Measurements from ENCODE around the gene CWC15. TPM values are rescaled to one million over a fixed set of nuclear protein-coding genes. Genes with fewer than 3 reads are reported as not detected.
A peak's percentile ranks its signal among the peaks of the same experiment; 100 is the strongest.
"Not testable (repeated sequence)": the region's sequence is repeated elsewhere in the genome, so short reads cannot be mapped to it uniquely, and the experiment has no call there.

Gene CWC15
- 10 to 100 TPM; 19.7 to 22.1 TPM for total RNA-seq
- 10 to 100 TPM; 17.6 to 47.0 TPM for polyA plus RNA-seq

- Histone ChIP-seq H3K9ac (ENCODE audit: low read depth in 1 of 2, low read length in 2 of 2) (peak within 1 kb of the TSS; percentile 68 to 84), H3K36me3 (ENCODE audit: control insufficient read depth in 4 of 4, insufficient read depth in 3 of 4, low read depth in 1 of 4, low read length in 3 of 4) (peaks cover 6 to 29% (median 25%) of the 10 kb centered on the region in 4 donors), H3K27ac (ENCODE audit: low read depth in 1 of 2, low read length in 2 of 2) (peak within 1 kb of the TSS; percentile 39 to 70), H3K4me3 (ENCODE audit: low read depth in 1 of 3, low read length in 3 of 3) (peak within 1 kb of the TSS; percentile 75 to 95 (median 91)), H3K27me3 (ENCODE audit: control insufficient read depth in 4 of 4, insufficient read depth in 4 of 4, low read length in 3 of 4) (no peaks in the 10 kb centered on the region), H3K4me1 (ENCODE audit: control insufficient read depth in 4 of 4, insufficient read depth in 4 of 4, low read length in 3 of 4) (peaks cover 1 to 23% (median 21%) of the 10 kb centered on the region in 4 donors), H3K9me3 (ENCODE audit: control insufficient read depth in 4 of 4, low read length in 3 of 4) (no peaks in the 10 kb centered on the region)
- peak; percentile 91 for DNase-seq (ENCODE audit: low spot score)
- whole genome bisulfite sequencing: under 1% methylated on average over 65 of the region's 66 CpGs
- TF ChIP-seq MAX (IDR thresholded peaks at IDR 0.05) (peak; percentile 58), SP1 (IDR thresholded peaks at IDR 0.05) (peak; percentile 54), YY1 (IDR thresholded peaks at IDR 0.05) (peak; percentile 99), RXRA (IDR thresholded peaks at IDR 0.05) (peak in 1 of 2 donors; percentile 23), FOXA2 (IDR thresholded peaks at IDR 0.05) (no peak), REST (IDR thresholded peaks at IDR 0.05) (peak; percentile 40), ZBTB33 (IDR thresholded peaks at IDR 0.05) (peak; percentile 44), GABPA (IDR thresholded peaks at IDR 0.05 in 1 of 2, conservative IDR thresholded peaks at IDR 0.05 in 1 of 2) (peak; percentile 89 to 98), NR2F2 (IDR thresholded peaks at IDR 0.05) (no peak), EGR1 (IDR thresholded peaks at IDR 0.05; ENCODE audit: low read depth in 2 of 2) (peak; percentile 88 to 95), CTCF (IDR thresholded peaks at IDR 0.05; ENCODE audit: low read depth, low read length, missing input control) (no peak), JUND (IDR thresholded peaks at IDR 0.05) (no peak), HNF4G (IDR thresholded peaks at IDR 0.05) (no peak), TAF1 (conservative IDR thresholded peaks at IDR 0.05) (peak; percentile 47), ATF3 (IDR thresholded peaks at IDR 0.05) (no peak), HNF4A (conservative IDR thresholded peaks at IDR 0.05) (peak in 1 of 2 donors; percentile 9), RAD21 (IDR thresholded peaks at IDR 0.05) (peak; percentile 36 to 52), FOXA1 (IDR thresholded peaks at IDR 0.05) (peak; percentile 49)
These were observed at the start of gene CWC15, which contains the start of gene KDM4D for GRCh38 chr11:94973099-94973968. Gene CWC15, minus strand, starts transcription at chr11:94973556. Its CDS starts 1,371 bp downstream, at chr11:94972185. Gene KDM4D, plus strand, starts transcription at chr11:94973709. Its CDS starts 23,664 bp downstream, at chr11:94997373.

GRCh38 chr11:95021468-95021867 lies 48.1 kb upstream of the CWC15 start:
- H3K4me3 ChIP-seq (ENCODE audit: low read depth in 1 of 3, low read length in 3 of 3); H3K4me1 ChIP-seq (ENCODE audit: control insufficient read depth in 4 of 4, insufficient read depth in 4 of 4, low read length in 3 of 4); H3K36me3 ChIP-seq (ENCODE audit: control insufficient read depth in 4 of 4, insufficient read depth in 3 of 4, low read depth in 1 of 4, low read length in 3 of 4); H3K27me3 ChIP-seq (ENCODE audit: control insufficient read depth in 4 of 4, insufficient read depth in 4 of 4, low read length in 3 of 4); DNase-seq (ENCODE audit: low spot score); H3K9ac ChIP-seq (ENCODE audit: low read depth in 1 of 2, low read length in 2 of 2); H3K9me3 ChIP-seq (ENCODE audit: control insufficient read depth in 4 of 4, low read length in 3 of 4); H3K27ac ChIP-seq (ENCODE audit: low read depth in 1 of 2, low read length in 2 of 2): not testable (repeated sequence)
- WGBS: 85% methylated on average over 5 of the region's 5 CpGs

Measured in liver (tissue), 9 donors.